Measurements from ENCODE around the gene STMN1.

GRCh38 chr1:25922056-25922970 lies 16.1 kb upstream of the STMN1 start:
- TF ChIP-seq POLR2A (IDR thresholded peaks at IDR 0.05) (no peak), CTCF (IDR thresholded peaks at IDR 0.05) (no peak), POLR2AphosphoS5 (IDR thresholded peaks at IDR 0.05) (no peak)
